K562 (cell line): ENCODE data around the gene USP1. TPM values are rescaled to one million over a fixed set of nuclear protein-coding genes. Genes with fewer than 3 reads are reported as not detected.

Source experiments
- BHLHE40 ChIP-seq: IDR thresholded peaks from 2 replicates; pipeline ENCODE4 v1.6.1; 2011; ENCODE audit warnings: low read length, improper control_type of control experiment
- BRD9 ChIP-seq: fragments of 450-650 bp; IDR thresholded peaks from 2 replicates; pipeline ENCODE4 v1.6.1; 2018; ENCODE audit warnings: low read depth; ENCODE audit not compliant: partially characterized antibody
- FOXK2 ChIP-seq, 2 experiments: fragments of 450-650 bp; IDR thresholded peaks in 1 of 2; conservative IDR thresholded peaks in 1 of 2; 2 replicates each; pipeline ENCODE4 v1.6.1; 2016; ENCODE audit warnings: low read depth in 2 of 2, mild to moderate bottlenecking in 1 of 2
- GABPB1 ChIP-seq: sonication (generic); formaldehyde crosslinking; IDR thresholded peaks from 2 replicates; pipeline ENCODE4 v1.8.0; 2022; ENCODE audit warnings: mild to moderate bottlenecking, missing genetic modification reagents
- HDAC8 ChIP-seq: fragments of 450-650 bp; IDR thresholded peaks from 2 replicates; pipeline ENCODE4 v1.6.1; 2016; ENCODE audit warnings: mild to moderate bottlenecking, missing genetic modification characterization, moderate library complexity, missing compliant biosample characterization
- POLR2B ChIP-seq: fragments of 450-650 bp; IDR thresholded peaks from 2 replicates; pipeline ENCODE4 v1.6.1; 2018; ENCODE audit warnings: low read depth; ENCODE audit not compliant: partially characterized antibody
- POLR2G ChIP-seq: fragments of 200-400 bp; formaldehyde crosslinking; IDR thresholded peaks from 2 replicates; pipeline ENCODE4 v1.6.1; 2017; ENCODE audit warnings: low read depth, mild to moderate bottlenecking, antibody characterized with exemption, low read length, moderate library complexity
- POLR3G ChIP-seq: IDR thresholded peaks from 2 replicates; pipeline ENCODE4 v1.6.1; 2011; ENCODE audit not compliant: insufficient read length, insufficient replicate concordance; ENCODE audit errors: extremely low read depth
- RCOR1 ChIP-seq, 2 experiments: IDR thresholded peaks; 2 replicates each; pipeline ENCODE4 v1.6.1; 2012; ENCODE audit warnings: low read depth in 2 of 2, low read length in 2 of 2, borderline replicate concordance in 1 of 2, improper control_type of control experiment in 1 of 2
- STAG1 ChIP-seq: sonication (generic); formaldehyde crosslinking; IDR thresholded peaks from 2 replicates; pipeline ENCODE4 v1.5.0; 2020; ENCODE audit warnings: missing genetic modification reagents, borderline replicate concordance
- TAF9B ChIP-seq: fragments of 450-650 bp; IDR thresholded peaks from 2 replicates; pipeline ENCODE4 v1.6.1; 2018; ENCODE audit warnings: mild to moderate bottlenecking; ENCODE audit not compliant: partially characterized antibody
- TRIM28 ChIP-seq: fragments of 450-650 bp; IDR thresholded peaks from 2 replicates; pipeline ENCODE4 v1.6.1; 2017
- ZC3H8 ChIP-seq: fragments of 450-650 bp; IDR thresholded peaks from 2 replicates; pipeline ENCODE4 v1.6.1; 2017
- ZFX ChIP-seq: sonication (generic); formaldehyde crosslinking; IDR thresholded peaks from 2 replicates; pipeline ENCODE4 v1.8.0; 2022; ENCODE audit warnings: mild to moderate bottlenecking, missing genetic modification reagents, moderate library complexity
- ZNF140 ChIP-seq: fragments of 250-450 bp; sonication (Bioruptor Pico); IDR thresholded peaks from 2 replicates; pipeline ENCODE4 v1.8.0; 2021; ENCODE audit warnings: moderate library complexity, mild to moderate bottlenecking, inconsistent platforms
- ZNF584 ChIP-seq: fragments of 200-800 bp; sonication (Bioruptor generic); IDR thresholded peaks from 2 replicates; pipeline ENCODE4 v1.6.1; 2016; ENCODE audit warnings: low read depth, mild to moderate bottlenecking, missing genetic modification characterization, missing compliant biosample characterization
- polyA plus RNA-seq, 8 experiments: library from polyadenylated mRNA; depleted of rRNA in 4 of 8; stranded (reverse) in 5 of 8; unstranded in 3 of 8; fragments of >200 nt; fragmentation: Nextera tagmentation in 2 of 8; fragmentation: Illumina TruSeq in 1 of 8; extraction: Ambion mirVana in 2 of 8; extraction: Trizol in 1 of 8; gene quantifications; 2 replicates each; pipeline versions ENCODE4 v1.2.1 to v1.2.3, GENCODE V29; 2011 to 2014; ENCODE audit warnings: inconsistent platforms in 1 of 8, missing spikeins in 1 of 8
- total RNA-seq, 7 experiments: library from RNA; depleted of rRNA in 6 of 7; stranded (reverse); fragments of >200 nt in 6 of 7; fragmentation: Illumina TruSeq in 2 of 7; extraction: Trizol in 2 of 7; gene quantifications; 2 replicates each; pipeline versions ENCODE4 v1.2.1 to v1.2.3, GENCODE V29; 2011 to 2021; ENCODE audit warnings: low replicate concordance in 1 of 7
- TF ChIP-seq, protein P1 (sequence below), 3 experiments: fragments of 200-800 bp in 1 of 3; sonication (Bioruptor generic) in 1 of 3; sonication (generic) in 1 of 3; formaldehyde crosslinking in 1 of 3; IDR thresholded peaks; 2 replicates each; pipeline versions ENCODE4 v1.6.1 to v1.8.0; 2016 to 2022; ENCODE audit warnings: mild to moderate bottlenecking in 2 of 3, missing compliant biosample characterization in 2 of 3, missing genetic modification characterization in 2 of 3, missing genetic modification reagents in 1 of 3
- TF ChIP-seq, protein P2 (sequence below): fragments of 250-450 bp; sonication (Bioruptor Pico); IDR thresholded peaks from 2 replicates; pipeline ENCODE4 v1.9.0; 2021; ENCODE audit warnings: mild to moderate bottlenecking, inconsistent platforms
- TF ChIP-seq, protein P3 (sequence below): fragments of 250-450 bp; sonication (Bioruptor Pico); IDR thresholded peaks from 2 replicates; pipeline ENCODE4 v1.4.0; 2020; ENCODE audit warnings: mild to moderate bottlenecking
- TF ChIP-seq, protein P4 (sequence below): fragments of 450-650 bp; IDR thresholded peaks from 2 replicates; pipeline ENCODE4 v1.6.1; 2016; ENCODE audit warnings: antibody characterized with exemption
- TF ChIP-seq, protein P5 (sequence below), 2 experiments: fragments of 450-650 bp; conservative IDR thresholded peaks; 2 replicates each; pipeline ENCODE4 v1.6.1; 2017; ENCODE audit warnings: mild to moderate bottlenecking in 2 of 2, moderate library complexity in 2 of 2

The USP1 gene
- total and polyA plus RNA-seq, 9 of the 15 experiments (the other 6 are each of a cell fraction or from before 2014, with no cell fraction given): 27.3 to 87.9 (median 51.7) TPM

DNA sequence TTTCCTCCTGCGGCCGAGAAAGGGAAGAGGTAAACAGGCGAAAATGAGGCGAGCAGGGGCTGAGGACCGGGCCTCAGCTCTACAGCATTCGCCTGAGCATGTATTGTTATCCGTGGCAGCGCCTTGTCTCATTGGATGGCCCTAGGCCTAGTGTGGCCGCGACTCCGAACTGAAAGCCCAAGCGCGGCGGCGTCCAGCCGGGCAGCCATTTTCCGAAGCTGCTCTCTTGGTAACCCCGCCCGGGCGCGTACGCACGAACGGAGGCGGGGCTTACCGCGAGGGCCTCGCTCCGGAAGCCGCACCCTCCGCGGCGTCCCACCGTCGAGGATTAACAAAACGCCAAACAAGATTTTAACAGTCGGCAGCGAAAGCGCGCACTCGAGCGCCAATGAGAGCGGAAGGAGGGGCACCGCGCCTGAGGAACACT lies 797 bp upstream of the USP1 start (continued):
- TF ChIP-seq, protein P1, sequence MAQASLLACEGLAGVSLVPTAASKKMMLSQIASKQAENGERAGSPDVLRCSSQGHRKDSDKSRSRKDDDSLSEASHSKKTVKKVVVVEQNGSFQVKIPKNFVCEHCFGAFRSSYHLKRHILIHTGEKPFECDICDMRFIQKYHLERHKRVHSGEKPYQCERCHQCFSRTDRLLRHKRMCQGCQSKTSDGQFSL (CRISPR knock-in tag; IDR thresholded peaks at IDR 0.05): no peak
- TF ChIP-seq, protein P1 (tag; IDR thresholded peaks at IDR 0.05): no peak
- no peak for TF ChIP-seq ZNF140
- TF ChIP-seq ZFX (CRISPR knock-in tag): peak; percentile 99
- peak; percentile 53 to 60; a peak in 3 of 4 replicates for TF ChIP-seq FOXK2 (conservative IDR thresholded peaks at IDR 0.05 in 1 of 2, IDR thresholded peaks at IDR 0.05 in 1 of 2; ENCODE audit: low read depth in 2 of 2)
- TF ChIP-seq, protein P2, sequence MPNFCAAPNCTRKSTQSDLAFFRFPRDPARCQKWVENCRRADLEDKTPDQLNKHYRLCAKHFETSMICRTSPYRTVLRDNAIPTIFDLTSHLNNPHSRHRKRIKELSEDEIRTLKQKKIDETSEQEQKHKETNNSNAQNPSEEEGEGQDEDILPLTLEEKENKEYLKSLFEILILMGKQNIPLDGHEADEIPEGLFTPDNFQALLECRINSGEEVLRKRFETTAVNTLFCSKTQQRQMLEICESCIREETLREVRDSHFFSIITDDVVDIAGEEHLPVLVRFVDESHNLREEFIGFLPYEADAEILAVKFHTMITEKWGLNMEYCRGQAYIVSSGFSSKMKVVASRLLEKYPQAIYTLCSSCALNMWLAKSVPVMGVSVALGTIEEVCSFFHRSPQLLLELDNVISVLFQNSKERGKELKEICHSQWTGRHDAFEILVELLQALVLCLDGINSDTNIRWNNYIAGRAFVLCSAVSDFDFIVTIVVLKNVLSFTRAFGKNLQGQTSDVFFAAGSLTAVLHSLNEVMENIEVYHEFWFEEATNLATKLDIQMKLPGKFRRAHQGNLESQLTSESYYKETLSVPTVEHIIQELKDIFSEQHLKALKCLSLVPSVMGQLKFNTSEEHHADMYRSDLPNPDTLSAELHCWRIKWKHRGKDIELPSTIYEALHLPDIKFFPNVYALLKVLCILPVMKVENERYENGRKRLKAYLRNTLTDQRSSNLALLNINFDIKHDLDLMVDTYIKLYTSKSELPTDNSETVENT: 0 out of 2 replicates have a peak, but pooled peaks have one; percentile 68
- TF ChIP-seq TRIM28: no peak
- peak; percentile 31 for TF ChIP-seq BRD9
- TF ChIP-seq, protein P3, sequence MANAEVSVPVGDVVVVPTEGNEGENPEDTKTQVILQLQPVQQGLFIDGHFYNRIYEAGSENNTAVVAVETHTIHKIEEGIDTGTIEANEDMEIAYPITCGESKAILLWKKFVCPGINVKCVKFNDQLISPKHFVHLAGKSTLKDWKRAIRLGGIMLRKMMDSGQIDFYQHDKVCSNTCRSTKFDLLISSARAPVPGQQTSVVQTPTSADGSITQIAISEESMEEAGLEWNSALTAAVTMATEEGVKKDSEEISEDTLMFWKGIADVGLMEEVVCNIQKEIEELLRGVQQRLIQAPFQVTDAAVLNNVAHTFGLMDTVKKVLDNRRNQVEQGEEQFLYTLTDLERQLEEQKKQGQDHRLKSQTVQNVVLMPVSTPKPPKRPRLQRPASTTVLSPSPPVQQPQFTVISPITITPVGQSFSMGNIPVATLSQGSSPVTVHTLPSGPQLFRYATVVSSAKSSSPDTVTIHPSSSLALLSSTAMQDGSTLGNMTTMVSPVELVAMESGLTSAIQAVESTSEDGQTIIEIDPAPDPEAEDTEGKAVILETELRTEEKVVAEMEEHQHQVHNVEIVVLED (CRISPR knock-in tag): peak; percentile 79
- TF ChIP-seq ZNF584 (CRISPR knock-in tag): no peak
- no peak for TF ChIP-seq STAG1 (CRISPR knock-in tag)
- peak; percentile 66 for TF ChIP-seq GABPB1
- TF ChIP-seq, protein P4, sequence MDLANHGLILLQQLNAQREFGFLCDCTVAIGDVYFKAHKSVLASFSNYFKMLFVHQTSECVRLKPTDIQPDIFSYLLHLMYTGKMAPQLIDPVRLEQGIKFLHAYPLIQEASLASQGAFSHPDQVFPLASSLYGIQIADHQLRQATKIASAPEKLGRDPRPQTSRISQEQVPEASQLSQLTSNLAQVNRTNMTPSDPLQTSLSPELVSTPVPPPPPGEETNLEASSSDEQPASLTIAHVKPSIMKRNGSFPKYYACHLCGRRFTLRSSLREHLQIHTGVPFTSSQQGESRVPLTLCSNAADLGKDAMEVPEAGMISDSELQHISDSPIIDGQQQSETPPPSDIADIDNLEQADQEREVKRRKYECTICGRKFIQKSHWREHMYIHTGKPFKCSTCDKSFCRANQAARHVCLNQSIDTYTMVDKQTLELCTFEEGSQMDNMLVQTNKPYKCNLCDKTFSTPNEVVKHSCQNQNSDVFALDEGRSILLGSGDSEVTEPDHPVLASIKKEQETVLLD: no peak
- TF ChIP-seq, protein P5, sequence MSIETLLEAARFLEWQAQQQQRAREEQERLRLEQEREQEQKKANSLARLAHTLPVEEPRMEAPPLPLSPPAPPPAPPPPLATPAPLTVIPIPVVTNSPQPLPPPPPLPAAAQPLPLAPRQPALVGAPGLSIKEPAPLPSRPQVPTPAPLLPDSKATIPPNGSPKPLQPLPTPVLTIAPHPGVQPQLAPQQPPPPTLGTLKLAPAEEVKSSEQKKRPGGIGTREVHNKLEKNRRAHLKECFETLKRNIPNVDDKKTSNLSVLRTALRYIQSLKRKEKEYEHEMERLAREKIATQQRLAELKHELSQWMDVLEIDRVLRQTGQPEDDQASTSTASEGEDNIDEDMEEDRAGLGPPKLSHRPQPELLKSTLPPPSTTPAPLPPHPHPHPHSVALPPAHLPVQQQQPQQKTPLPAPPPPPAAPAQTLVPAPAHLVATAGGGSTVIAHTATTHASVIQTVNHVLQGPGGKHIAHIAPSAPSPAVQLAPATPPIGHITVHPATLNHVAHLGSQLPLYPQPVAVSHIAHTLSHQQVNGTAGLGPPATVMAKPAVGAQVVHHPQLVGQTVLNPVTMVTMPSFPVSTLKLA (conservative IDR thresholded peaks at IDR 0.05): no peak; a peak in 1 of 4 replicates
- TF ChIP-seq POLR2G: peak; percentile 98
- no peak for TF ChIP-seq POLR3G
- TF ChIP-seq ZC3H8: no peak
- peak; percentile 94 for TF ChIP-seq POLR2B
- no peak for TF ChIP-seq HDAC8
- peak; percentile 88 for TF ChIP-seq TAF9B
- no peak for TF ChIP-seq RCOR1 (IDR thresholded peaks at IDR 0.05; ENCODE audit: borderline replicate concordance in 1 of 2, low read depth in 2 of 2, low read length in 2 of 2)
- TF ChIP-seq BHLHE40: peak; percentile 44
